Psoas muscle (tissue), 8 donors: ENCODE measurements around the gene PDZK1IP1. TPM values are rescaled to one million over a fixed set of nuclear protein-coding genes. Genes with fewer than 3 reads are reported as not detected.
"Not testable (repeated sequence)": the region's sequence is repeated elsewhere in the genome, so short reads cannot be mapped to it uniquely, and the experiment has no call there.

ENCODE experiments used
- ATAC-seq, 4 donors: fragments of 200-7000 bp; cut with Tn5 transposase; one replicate each; pipeline ENCODE4 v1.9.1; 2020; ENCODE audit warnings: moderate library complexity in 3 of 4, mild to moderate bottlenecking in 2 of 4
- DNase-seq, 2 donors: peaks; one replicate each; pipeline ENCODE4 v3.0.0-alpha.2; 2020
- H3K27ac ChIP-seq: fragments of 200-600 bp; one replicate; pipeline ENCODE4 v1.8.0; 2022
- H3K27me3 ChIP-seq, 3 donors: fragments of 200-600 bp in 1 of 3; one replicate each; pipeline versions ENCODE4 v1.6.1 to v1.8.0; 2013 to 2022; ENCODE audit warnings: low read length in 2 of 3, mild to moderate bottlenecking in 2 of 3, moderate library complexity in 1 of 3; ENCODE audit not compliant: insufficient read depth in 3 of 3
- H3K36me3 ChIP-seq, 2 donors: fragments of 200-600 bp in 1 of 2; one replicate each; pipeline versions ENCODE4 v1.6.1 to v1.8.0; 2013 to 2022; ENCODE audit warnings: low read depth in 1 of 2, mild to moderate bottlenecking in 1 of 2, moderate library complexity in 1 of 2; ENCODE audit not compliant: insufficient read depth in 1 of 2
- H3K4me1 ChIP-seq: fragments of 200-600 bp; one replicate; pipeline ENCODE4 v1.8.0; 2022
- H3K4me3 ChIP-seq: fragments of 200-600 bp; one replicate; pipeline ENCODE4 v1.8.0; 2022; ENCODE audit warnings: mild to moderate bottlenecking
- H3K9me3 ChIP-seq: fragments of 200-600 bp; one replicate; pipeline ENCODE4 v1.8.0; 2022
- CTCF ChIP-seq: fragments of 200-600 bp; IDR thresholded peaks from one replicate; pipeline ENCODE4 v1.8.0; 2022; ENCODE audit warnings: antibody characterized with exemption
- WGBS, 3 donors: extraction: QIAGEN DNeasy Blood & Tissue Kit; methylation state at CpG; one replicate each; pipeline versions ENCODE4 v1.1.6 to v1.1.7; 2013; 5-methylcytosine and 5-hydroxymethylcytosine counted together
- intact Hi-C, 2 donors: fragments of 100-400 bp; cut with DNase I; formaldehyde crosslinking; loops; one replicate each; pipeline versions ENCODE4 v1.11.0 to v1.14.2; 2022
- polyA plus RNA-seq, 3 donors: library from polyadenylated mRNA; stranded (reverse); fragments of 200-250 nt; gene quantifications; one replicate each; pipeline ENCODE4 v1.2.3, GENCODE V29; 2013
- total RNA-seq, 4 donors: library from RNA; stranded (reverse); fragmentation: NEBNext Ultra II Directional in 2 of 4; extraction: Animal tissue kit (Norgen Biotek cat#: 25700) in 2 of 4; gene quantifications; one replicate each; pipeline versions ENCODE4 v1.2.1 to v1.2.4, GENCODE V29; 2021 to 2023
- donor health status: healthy with polysubstance abuse.
- donor health status: DM: no; HTN: no; CAD: no; lungs with moderate emphysema.
- donor health status: Bipolar disorder and iron deficiency.
- donor health status: healthy.
- donor health status: DM: yes; HTN: yes; CAD: no.
- donor health status: DM: no; HTN: no; CAD: no.
- donor health status: DM: no; HTN: no; CAD: no.
- donor health status: DM: yes; HTN: yes; CAD: no.

The PDZK1IP1 gene
- total and polyA plus RNA-seq, 7 donors, result 0.11 to 1.4 (median 0.39) TPM; not detected in 1

- H3K4me1 ChIP-seq, H3K4me3 ChIP-seq, H3K36me3 ChIP-seq, ATAC-seq, DNase-seq, H3K27me3 ChIP-seq, H3K27ac ChIP-seq, H3K9me3 ChIP-seq, intact Hi-C loops: not testable (repeated sequence)
- WGBS, 3 donors, result 60 to 65% (median 63%) methylated on average over 3 of the region's 3 CpGs
These were observed 49.5 kb downstream of the PDZK1IP1 start for GRCh38 chr1:47140358-47140757.

GRCh38 chr1:47137925-47138615, 51.8 kb downstream of the PDZK1IP1 start:
- H3K27me3 ChIP-seq, result no peaks in the 10 kb centered on the region
- 71 to 84% (median 81%) methylated on average over 5 of the region's 5 CpGs for WGBS, 3 donors

GRCh38 chr1:47137198-47137597, 52.6 kb downstream of the PDZK1IP1 start, which contains the start of gene CYP4A22:
CYP4A22 (plus strand) TSS chr1:47137441; CDS start chr1:47137486, 45 bp downstream.
- no peaks in the 10 kb centered on the region for H3K4me1 ChIP-seq
- 80 to 89% (median 82%) methylated on average over 4 of the region's 4 CpGs for WGBS, 3 donors
- TF ChIP-seq CTCF, result no peak
- intact Hi-C loops, result no loop called here
- DNase-seq, result no peak
- no peak within 1 kb of the TSS for H3K4me3 ChIP-seq
- no peak for ATAC-seq
- H3K9me3 ChIP-seq, result no peaks in the 10 kb centered on the region
- H3K36me3 ChIP-seq, result no peaks in the 10 kb centered on the region
- no peak within 1 kb of the TSS for H3K27ac ChIP-seq
- no peaks in the 10 kb centered on the region for H3K27me3 ChIP-seq

More at GRCh38 chr1:47137925-47138615, 51.8 kb downstream of the PDZK1IP1 start:
- Histone ChIP-seq H3K4me1 (no peaks in the 10 kb centered on the region), H3K4me3 (no peak overlapping the region), H3K27ac (no peak overlapping the region), H3K36me3 (no peaks in the 10 kb centered on the region), H3K9me3 (no peaks in the 10 kb centered on the region)
- DNase-seq (no peak), ATAC-seq (no peak)
- intact Hi-C loops, result no loop called here
- TF ChIP-seq CTCF, result no peak

Other genes starting within 250 kb of the PDZK1IP1 start
- gene CYP4A11, start 248.6 kb downstream of the PDZK1IP1 start, total RNA-seq, result not detected
- gene CYP4A11, start 248.6 kb downstream of the PDZK1IP1 start, polyA plus RNA-seq, result under 1 TPM in 1 of 3 donors, not detected in 2; 0.01 TPM
- gene CYP4X1, start 166.4 kb downstream of the PDZK1IP1 start, total RNA-seq, result 1 to 10 TPM in 3 of 4 donors, under 1 TPM in 1; 0.54 to 2.3 (median 1.4) TPM
- 1 to 10 TPM in 1 of 3 donors, under 1 TPM in 2; 0.78 to 1.3 (median 0.79) TPM for gene CYP4X1, start 166.4 kb downstream of the PDZK1IP1 start, polyA plus RNA-seq
- 1 to 10 TPM in 1 of 4 donors, under 1 TPM in 3; 0.22 to 1.3 (median 0.39) TPM for gene CYP4Z1, start 122.8 kb downstream of the PDZK1IP1 start, total RNA-seq
- gene CYP4Z1, start 122.8 kb downstream of the PDZK1IP1 start, polyA plus RNA-seq, result under 1 TPM; 0.09 to 0.29 (median 0.15) TPM
- gene CYP4A22, start 52.6 kb downstream of the PDZK1IP1 start, total RNA-seq, result not detected
- under 1 TPM in 2 of 3 donors, not detected in 1; 0.03 to 0.04 TPM for gene CYP4A22, start 52.6 kb downstream of the PDZK1IP1 start, polyA plus RNA-seq
- gene TAL1, start 42.2 kb upstream of the PDZK1IP1 start, total RNA-seq, result 1 to 10 TPM; 1.5 to 2.1 (median 1.7) TPM
- 1 to 10 TPM in 1 of 3 donors, under 1 TPM in 2; 0.73 to 1.7 (median 0.92) TPM for gene TAL1, start 42.2 kb upstream of the PDZK1IP1 start, polyA plus RNA-seq
- gene STIL, start 124.1 kb upstream of the PDZK1IP1 start, total RNA-seq, result under 1 TPM; 0.36 to 0.48 (median 0.43) TPM
- 1 to 10 TPM in 1 of 3 donors, under 1 TPM in 2; 0.14 to 1.0 (median 0.35) TPM for gene STIL, start 124.1 kb upstream of the PDZK1IP1 start, polyA plus RNA-seq
- 10 to 100 TPM; 37.8 to 77.9 (median 66.3) TPM for gene CMPK1, start 143.8 kb upstream of the PDZK1IP1 start, total RNA-seq
- 100 to 1,000 TPM in 1 of 3 donors, 10 to 100 TPM in 2; 46.9 to 114 (median 62.9) TPM for gene CMPK1, start 143.8 kb upstream of the PDZK1IP1 start, polyA plus RNA-seq
- under 1 TPM in 1 of 4 donors, not detected in 3; 0.10 TPM for gene FOXE3, start 226.2 kb upstream of the PDZK1IP1 start, total RNA-seq
- under 1 TPM in 2 of 3 donors, not detected in 1; 0.03 to 0.08 TPM for gene FOXE3, start 226.2 kb upstream of the PDZK1IP1 start, polyA plus RNA-seq
- gene FOXD2, start 248.0 kb upstream of the PDZK1IP1 start, total RNA-seq, result under 1 TPM; 0.04 to 0.13 (median 0.09) TPM
- under 1 TPM; 0.04 TPM for gene FOXD2, start 248.0 kb upstream of the PDZK1IP1 start, polyA plus RNA-seq